ENCODE measurements around the gene MTCL1.

MTCL1 gene

GRCh38 chr18:8685914-8686216 is 19.5 kb upstream of the MTCL1 start:
- FAIRE-seq (no peak), DNase-seq (ENCODE audit: extremely low spot score, insufficient read length, low read depth) (no peak)

GRCh38 chr18:8686611-8687010 is 18.7 kb upstream of the MTCL1 start:
- no peak for FAIRE-seq

GRCh38 chr18:8688216-8688800 is 17.0 kb upstream of the MTCL1 start:
- DNase-seq (ENCODE audit: extremely low spot score, insufficient read length, low read depth): no peak

More at GRCh38 chr18:8686611-8687010, 18.7 kb upstream of the MTCL1 start:
- DNase-seq (ENCODE audit: extremely low spot score, insufficient read length, low read depth): no peak

DNA sequence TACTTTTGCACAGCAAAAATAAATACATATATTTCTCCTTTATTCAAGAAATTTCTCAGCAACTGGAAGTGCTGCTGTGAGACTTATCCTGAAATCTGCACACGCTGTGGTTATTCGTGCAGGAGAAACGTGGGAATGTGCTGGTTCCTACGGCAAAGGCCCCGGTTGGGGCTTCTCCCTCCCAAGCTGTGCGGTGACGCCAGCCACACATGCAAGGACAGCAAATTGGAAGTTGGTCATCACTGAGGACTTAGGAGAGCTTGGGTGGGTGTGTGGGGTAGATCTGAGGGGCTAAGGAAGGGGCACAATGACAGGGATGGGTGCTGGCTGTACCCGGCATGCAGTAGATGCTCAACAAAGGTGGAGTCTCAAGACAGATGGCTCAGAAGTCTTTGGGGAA is 16.5 kb upstream of the MTCL1 start:
- DNase-seq (ENCODE audit: extremely low spot score, insufficient read length, low read depth): no peak
- no peak for FAIRE-seq

More at GRCh38 chr18:8688216-8688800, 17.0 kb upstream of the MTCL1 start:
- FAIRE-seq: no peak

- DNase-seq (ENCODE audit: extremely low spot score, insufficient read length, low read depth): no peak
- FAIRE-seq: no peak
Observed at GRCh38 chr18:8689517-8689916, 15.8 kb upstream of the MTCL1 start.

DNA sequence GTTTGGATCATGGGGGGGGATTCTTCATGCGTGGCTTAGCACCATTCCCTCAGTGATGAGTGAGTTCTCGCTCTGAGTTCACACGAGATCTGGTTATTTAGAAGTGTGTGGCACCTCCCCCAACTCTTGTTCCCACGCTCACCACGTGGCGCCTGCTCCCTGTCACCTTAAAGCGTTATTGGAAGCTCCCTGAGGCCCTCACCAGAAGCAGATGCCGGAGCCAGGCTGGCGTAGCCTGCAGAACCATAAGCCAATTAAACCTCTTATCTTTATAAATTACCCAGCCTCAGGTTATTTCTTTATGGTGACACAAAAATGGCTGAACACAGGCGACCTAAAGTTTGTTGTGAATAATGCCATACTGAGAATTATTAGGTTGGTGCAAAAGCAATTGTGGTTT is 10.5 kb upstream of the MTCL1 start:
- DNase-seq (ENCODE audit: extremely low spot score, insufficient read length, low read depth): no peak
- no peak for FAIRE-seq

GRCh38 chr18:8695932-8696517 is 9.3 kb upstream of the MTCL1 start:
- no peak for DNase-seq (ENCODE audit: extremely low spot score, insufficient read length, low read depth)
- no peak for FAIRE-seq

- DNase-seq (ENCODE audit: extremely low spot score, insufficient read length, low read depth) (peak; percentile 62), FAIRE-seq (peak; percentile 59)
Observed at GRCh38 chr18:8696749-8697211, 8.6 kb upstream of the MTCL1 start.

DNA sequence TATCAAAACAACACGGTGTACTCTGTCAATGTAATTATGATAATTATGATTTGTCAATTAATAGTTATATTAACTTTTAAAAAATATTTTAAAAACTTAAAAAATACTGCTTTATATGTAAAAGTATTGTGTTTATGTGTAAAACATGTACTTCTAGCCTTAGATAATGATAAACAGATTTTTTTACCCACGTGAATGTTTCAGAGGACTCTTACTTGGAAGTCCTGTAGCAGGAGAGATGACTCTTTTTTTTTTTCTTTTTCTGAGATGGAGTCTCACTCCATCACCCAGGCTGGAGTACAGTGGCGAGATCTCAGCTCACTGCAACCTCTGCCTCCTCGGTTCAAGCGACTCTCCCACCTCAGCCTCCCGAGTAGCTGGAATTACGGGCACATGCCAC is 6.2 kb upstream of the MTCL1 start:
- DNase-seq (ENCODE audit: extremely low spot score, insufficient read length, low read depth) (no peak), FAIRE-seq (no peak)

- DNase-seq (ENCODE audit: extremely low spot score, insufficient read length, low read depth) (no peak), FAIRE-seq (no peak)
Observed at GRCh38 chr18:8699948-8700347, 5.4 kb upstream of the MTCL1 start.

- FAIRE-seq: no peak
- no peak for DNase-seq (ENCODE audit: extremely low spot score, insufficient read length, low read depth)
Observed at GRCh38 chr18:8701546-8702118, 3.7 kb upstream of the MTCL1 start.

- FAIRE-seq (no peak), DNase-seq (ENCODE audit: extremely low spot score, insufficient read length, low read depth) (no peak)
Observed at GRCh38 chr18:8702668-8703067, 2.7 kb upstream of the MTCL1 start.

GRCh38 chr18:8703092-8703709 is 2.2 kb upstream of the MTCL1 start:
- FAIRE-seq (no peak), DNase-seq (ENCODE audit: extremely low spot score, insufficient read length, low read depth) (no peak)

DNA sequence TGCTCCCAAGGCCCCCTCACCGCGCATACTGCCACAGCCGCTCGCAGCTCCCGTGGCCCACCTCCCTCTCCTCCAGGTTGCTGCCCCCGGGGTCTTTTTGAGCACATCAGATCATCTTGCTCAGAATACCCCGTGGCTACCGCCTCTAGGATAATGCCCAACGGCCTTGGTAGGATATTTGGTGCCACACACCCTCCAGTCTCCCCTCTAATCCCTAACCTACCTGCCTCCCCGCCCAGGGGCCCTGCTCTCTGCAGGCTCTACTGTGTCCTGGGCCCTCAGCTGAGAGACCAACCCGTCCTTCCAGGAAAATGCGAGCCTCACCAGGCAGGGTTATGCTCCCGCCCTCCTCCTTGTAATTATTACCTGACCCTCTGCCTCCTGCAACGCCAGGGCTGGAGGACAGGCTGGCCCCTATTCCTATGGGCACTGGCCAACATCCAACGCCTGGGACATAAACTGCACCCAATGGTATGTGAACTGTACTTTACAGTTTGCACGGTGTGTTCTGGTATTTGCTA is 1.5 kb upstream of the MTCL1 start:
- FAIRE-seq (no peak), DNase-seq (ENCODE audit: extremely low spot score, insufficient read length, low read depth) (no peak)

- DNase-seq (ENCODE audit: extremely low spot score, insufficient read length, low read depth): peak; percentile 92
- FAIRE-seq: peak; percentile 31
Observed at GRCh38 chr18:8704361-8705237, 757 bp upstream of the MTCL1 start.

DNA sequence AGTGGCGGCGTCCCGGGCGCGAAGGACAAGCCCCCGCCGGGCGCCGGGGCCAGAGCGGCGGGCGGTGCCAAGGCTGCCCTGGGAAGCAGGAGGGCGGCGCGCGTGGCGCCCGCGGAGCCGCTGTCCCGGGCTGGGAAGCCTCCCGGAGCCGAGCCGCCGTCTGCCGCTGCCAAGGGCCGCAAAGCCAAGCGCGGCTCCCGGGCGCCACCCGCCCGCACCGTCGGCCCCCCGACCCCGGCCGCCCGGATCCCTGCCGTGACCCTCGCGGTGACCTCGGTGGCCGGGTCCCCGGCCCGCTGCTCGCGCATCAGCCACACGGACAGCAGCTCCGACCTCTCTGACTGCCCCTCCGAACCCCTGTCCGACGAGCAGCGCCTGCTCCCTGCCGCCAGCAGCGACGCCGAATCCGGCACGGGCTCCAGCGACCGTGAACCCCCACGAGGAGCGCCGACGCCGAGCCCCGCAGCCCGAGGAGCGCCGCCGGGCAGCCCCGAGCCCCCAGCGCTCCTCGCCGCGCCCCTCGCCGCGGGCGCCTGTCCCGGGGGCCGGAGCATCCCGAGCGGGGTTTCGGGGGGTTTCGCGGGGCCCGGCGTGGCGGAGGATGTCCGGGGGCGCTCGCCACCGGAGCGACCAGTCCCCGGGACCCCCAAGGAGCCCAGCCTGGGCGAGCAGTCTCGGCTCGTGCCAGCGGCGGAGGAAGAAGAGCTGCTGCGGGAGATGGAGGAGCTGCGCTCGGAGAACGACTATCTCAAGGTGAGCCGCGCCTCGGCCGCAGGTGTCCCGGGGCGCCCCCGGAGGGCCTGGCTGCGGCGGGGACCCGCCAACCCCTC is 820 bp downstream of the MTCL1 start:
- DNase-seq (ENCODE audit: extremely low spot score, insufficient read length, low read depth) (peak; percentile 14), FAIRE-seq (no peak)

DNA sequence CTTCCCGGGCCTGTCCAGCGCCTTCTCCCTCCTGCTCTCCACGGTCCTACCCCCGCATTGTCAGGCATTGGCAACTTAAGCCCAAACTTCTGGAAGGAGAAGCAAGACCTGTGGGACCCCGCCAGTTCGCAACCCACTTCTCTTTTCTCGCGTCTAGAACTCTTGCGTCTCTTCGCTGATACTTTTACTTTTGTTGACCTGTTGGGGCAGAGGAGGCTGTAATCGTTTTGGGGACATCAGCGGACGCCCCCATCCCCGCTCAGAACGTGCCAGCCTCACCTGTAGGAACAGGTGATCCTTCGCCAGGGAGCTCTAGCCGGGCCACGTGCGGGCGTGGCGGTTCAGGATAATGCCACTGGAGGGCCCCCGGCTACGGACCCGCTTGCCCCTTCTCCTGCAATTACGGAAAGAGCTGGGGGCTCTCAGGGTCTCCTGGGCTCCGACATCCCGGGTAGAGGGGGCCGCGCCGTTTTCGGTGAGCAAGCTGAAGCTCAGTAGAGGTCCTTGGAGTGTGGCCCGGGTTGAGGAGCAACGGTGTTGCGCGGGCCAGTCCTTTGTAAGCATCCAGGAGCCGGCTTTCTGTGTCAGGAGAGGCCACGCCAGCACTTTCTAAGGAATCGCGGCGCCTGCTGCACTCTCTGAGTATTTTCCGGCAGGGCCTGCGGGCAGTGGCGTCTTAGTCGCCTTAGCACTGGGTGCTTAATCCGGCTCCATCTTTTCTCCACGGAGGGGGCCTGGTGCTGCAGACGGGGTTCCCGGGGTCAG is 1.6 kb downstream of the MTCL1 start:
- FAIRE-seq: no peak
- DNase-seq (ENCODE audit: extremely low spot score, insufficient read length, low read depth): no peak

GRCh38 chr18:8707556-8708300 is 2.4 kb downstream of the MTCL1 start:
- FAIRE-seq (no peak), DNase-seq (ENCODE audit: extremely low spot score, insufficient read length, low read depth) (no peak)
